Panc1 (cell line): ENCODE measurements around the gene ITGB4. TPM values are rescaled to one million over a fixed set of nuclear protein-coding genes. Genes with fewer than 3 reads are reported as not detected.

ENCODE experiments used
- ATAC-seq: fragments of 200-7000 bp; cut with Tn5 transposase; 2 replicates; pipeline ENCODE4 v1.9.1; 2020; ENCODE audit warnings: mild to moderate bottlenecking, moderate library complexity
- BruUV-seq: library from RNA; stranded (reverse); fragments of 400-500 nt; replicated peaks from 2 replicates; lab custom pipeline; 2021; lab: Mats Ljungman, UMichigan
- CTCF ChIA-PET: fragments of 300-600 bp; sonication (Branson Sonifier 250); formaldehyde crosslinking; loops from one replicate; lab custom pipeline; 2022; ENCODE audit warnings: antibody characterized with exemption; lab: Charles Lee
- POLR2A ChIA-PET: fragments of 300-600 bp; sonication (Branson Sonifier 250); formaldehyde crosslinking; loops from one replicate; lab custom pipeline; 2022; ENCODE audit warnings: antibody characterized with exemption; lab: Charles Lee
- DNase-seq: peaks from one replicate; pipeline ENCODE4 v3.0.0-alpha.2; 2010; ENCODE audit warnings: low read depth, low spot score
- H3K27ac ChIP-seq: 2 replicates; pipeline ENCODE4 v1.5.1; 2011; ENCODE audit warnings: mild to moderate bottlenecking, low read length, inconsistent platforms
- H3K27me3 ChIP-seq: fragments of 200-500 bp; sonication (Bioruptor generic); 2 replicates; pipeline ENCODE4 v1.6.0; 2014; ENCODE audit warnings: low read length, inconsistent platforms; ENCODE audit not compliant: control insufficient read depth, insufficient read depth
- H3K36me3 ChIP-seq: fragments of 200-500 bp; sonication (Bioruptor generic); 2 replicates; pipeline ENCODE4 v1.5.1; 2014; ENCODE audit warnings: inconsistent platforms, mild to moderate bottlenecking, low read length, moderate library complexity; ENCODE audit not compliant: control insufficient read depth, insufficient read depth
- H3K4me1 ChIP-seq: 2 replicates; pipeline ENCODE4 v1.5.1; 2011; ENCODE audit warnings: inconsistent platforms, mild to moderate bottlenecking, low read length, moderate library complexity; ENCODE audit not compliant: control insufficient read depth, insufficient read depth
- H3K4me3 ChIP-seq, 2 experiments: 2 replicates each; pipeline ENCODE4 v1.5.1; 2011 to 2012; ENCODE audit warnings: low read depth in 2 of 2, low read length in 2 of 2, mild to moderate bottlenecking in 2 of 2, inconsistent platforms in 1 of 2, moderate library complexity in 1 of 2
- H3K9me3 ChIP-seq: fragments of 200-500 bp; sonication (Bioruptor generic); 2 replicates; pipeline ENCODE4 v1.5.1; 2014; ENCODE audit warnings: low read depth, mild to moderate bottlenecking, inconsistent platforms, low read length, moderate library complexity; ENCODE audit not compliant: control insufficient read depth, insufficient read depth
- CTCF ChIP-seq: fragments of 450-650 bp; IDR thresholded peaks from 2 replicates; pipeline ENCODE4 v1.5.1; 2017; ENCODE audit warnings: mild to moderate bottlenecking
- POLR2AphosphoS5 ChIP-seq: IDR thresholded peaks from 2 replicates; pipeline ENCODE4 v1.6.1; 2012; ENCODE audit warnings: mild to moderate bottlenecking, low read depth, low read length, moderate library complexity
- SIN3A ChIP-seq: IDR thresholded peaks from 2 replicates; pipeline ENCODE4 v1.6.1; 2012; ENCODE audit warnings: low read depth, mild to moderate bottlenecking, low read length, moderate library complexity, borderline replicate concordance; ENCODE audit not compliant: insufficient read depth
- TCF7L2 ChIP-seq: IDR thresholded peaks from 2 replicates; pipeline ENCODE4 v1.6.1; 2011; ENCODE audit warnings: mild to moderate bottlenecking, low read depth, low read length, inconsistent platforms
- in situ Hi-C: cut with HindIII; loops from 2 replicates; pipeline ENCODE4 v1.10.0; 2016; ENCODE audit warnings: low sequenced_read_pairs, low pct_unique_long_range_greater_than_20kb
- intact Hi-C: fragments of 100-400 bp; cut with micrococcal nuclease; formaldehyde crosslinking; loops from one replicate; pipeline ENCODE4 v1.10.0; 2022; ENCODE audit not compliant: unreplicated experiment
- total RNA-seq: library from RNA; stranded (reverse); gene quantifications from one replicate; pipeline ENCODE4 v1.2.1, GENCODE V29; 2021; ENCODE audit not compliant: unreplicated experiment
- TF ChIP-seq, protein P1 (sequence below), 2 experiments: IDR thresholded peaks; 2 replicates each; pipeline ENCODE4 v1.6.1; 2011 to 2012; ENCODE audit warnings: low read depth in 2 of 2, control low read depth in 1 of 2, low read length in 1 of 2, mild to moderate bottlenecking in 1 of 2, moderate library complexity in 1 of 2; ENCODE audit not compliant: insufficient read depth in 1 of 2

ITGB4 gene
- total RNA-seq, 1 experiment from 2014 or later = 100 TPM

DNA sequence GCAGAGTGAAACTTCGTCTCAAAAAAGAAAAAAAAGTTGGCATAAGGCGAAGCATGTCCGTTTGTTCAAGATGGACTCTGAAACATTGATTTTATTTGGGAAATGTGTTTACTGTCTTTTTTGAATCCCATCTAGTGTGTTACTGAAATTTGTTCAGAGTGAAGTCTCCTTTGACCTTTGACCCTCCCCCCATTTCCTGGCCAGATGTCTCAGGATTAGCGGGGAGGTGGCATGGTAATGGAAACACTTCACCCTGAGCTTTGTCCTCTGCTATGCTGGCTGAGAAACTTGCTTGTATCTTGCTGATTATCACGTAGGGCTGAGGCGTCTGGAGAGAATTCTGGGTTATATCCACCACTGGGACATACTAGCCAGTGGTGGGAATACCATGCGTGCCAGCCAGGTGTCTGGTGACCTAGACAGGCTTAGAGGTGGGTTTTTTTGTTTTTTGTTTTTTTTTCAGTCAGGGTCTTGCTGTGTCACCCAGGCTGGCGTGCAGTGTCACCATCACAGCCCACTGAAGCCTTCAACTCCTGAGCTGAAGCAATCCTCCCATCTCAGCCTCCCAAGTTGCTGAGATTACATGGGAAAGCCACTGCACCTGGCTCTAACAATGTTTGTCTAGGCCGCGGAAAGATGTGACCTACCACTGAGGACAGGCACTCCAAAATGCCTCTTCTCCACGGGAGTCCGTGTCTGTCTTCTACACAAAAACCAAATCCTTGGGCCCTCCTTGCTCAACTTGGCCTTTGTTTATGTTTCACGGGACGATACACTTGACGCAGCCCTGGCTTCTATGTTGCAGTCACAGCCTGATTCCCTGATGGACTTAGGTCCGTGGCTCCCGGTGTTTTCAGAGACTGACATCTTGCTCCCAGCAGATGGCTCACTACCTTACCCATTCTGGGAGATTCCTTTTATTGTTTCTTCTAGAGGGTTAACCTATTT lies 50.3 kb downstream of the ITGB4 start:
- intact Hi-C loops = no loop called here
- Histone ChIP-seq H3K4me1 (peaks cover 5% of the 10 kb centered on the region), H3K36me3 (peaks cover 4% of the 10 kb centered on the region), H3K9me3 (no peaks in the 10 kb centered on the region), H3K27me3 (no peaks in the 10 kb centered on the region), H3K4me3 (no peak overlapping the region), H3K27ac (no peak overlapping the region)
- ATAC-seq (no peak), DNase-seq (no peak)
- ChIA-PET POLR2A (interaction anchor here (0.6 kb wide), 2 partner anchors 10 to 170 kb away, joined by 3 read pairs; no protein-coding TSS in a partner anchor), CTCF (interaction anchor here (0.6 kb wide), 2 partner anchors 87 to 135 kb away, joined by 3 to 6 read pairs; no protein-coding TSS in a partner anchor)
- TF ChIP-seq, protein P1, sequence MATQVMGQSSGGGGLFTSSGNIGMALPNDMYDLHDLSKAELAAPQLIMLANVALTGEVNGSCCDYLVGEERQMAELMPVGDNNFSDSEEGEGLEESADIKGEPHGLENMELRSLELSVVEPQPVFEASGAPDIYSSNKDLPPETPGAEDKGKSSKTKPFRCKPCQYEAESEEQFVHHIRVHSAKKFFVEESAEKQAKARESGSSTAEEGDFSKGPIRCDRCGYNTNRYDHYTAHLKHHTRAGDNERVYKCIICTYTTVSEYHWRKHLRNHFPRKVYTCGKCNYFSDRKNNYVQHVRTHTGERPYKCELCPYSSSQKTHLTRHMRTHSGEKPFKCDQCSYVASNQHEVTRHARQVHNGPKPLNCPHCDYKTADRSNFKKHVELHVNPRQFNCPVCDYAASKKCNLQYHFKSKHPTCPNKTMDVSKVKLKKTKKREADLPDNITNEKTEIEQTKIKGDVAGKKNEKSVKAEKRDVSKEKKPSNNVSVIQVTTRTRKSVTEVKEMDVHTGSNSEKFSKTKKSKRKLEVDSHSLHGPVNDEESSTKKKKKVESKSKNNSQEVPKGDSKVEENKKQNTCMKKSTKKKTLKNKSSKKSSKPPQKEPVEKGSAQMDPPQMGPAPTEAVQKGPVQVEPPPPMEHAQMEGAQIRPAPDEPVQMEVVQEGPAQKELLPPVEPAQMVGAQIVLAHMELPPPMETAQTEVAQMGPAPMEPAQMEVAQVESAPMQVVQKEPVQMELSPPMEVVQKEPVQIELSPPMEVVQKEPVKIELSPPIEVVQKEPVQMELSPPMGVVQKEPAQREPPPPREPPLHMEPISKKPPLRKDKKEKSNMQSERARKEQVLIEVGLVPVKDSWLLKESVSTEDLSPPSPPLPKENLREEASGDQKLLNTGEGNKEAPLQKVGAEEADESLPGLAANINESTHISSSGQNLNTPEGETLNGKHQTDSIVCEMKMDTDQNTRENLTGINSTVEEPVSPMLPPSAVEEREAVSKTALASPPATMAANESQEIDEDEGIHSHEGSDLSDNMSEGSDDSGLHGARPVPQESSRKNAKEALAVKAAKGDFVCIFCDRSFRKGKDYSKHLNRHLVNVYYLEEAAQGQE (IDR thresholded peaks at IDR 0.05; ENCODE audit: insufficient read depth in 1 of 2, low read depth in 2 of 2, low read length in 1 of 2) = no peak
- TF ChIP-seq CTCF (peak; percentile 50; the same call in 1 of the 2 replicates), POLR2AphosphoS5 (no peak)
- in situ Hi-C loops = no loop called here
- BruUV-seq = no TSS peak

- intact Hi-C loops = no loop called here
- in situ Hi-C loops = no loop called here
- no TSS peak for BruUV-seq
These were observed 52.0 kb downstream of the ITGB4 start for GRCh38 chr17:75773121-75773807.

More at GRCh38 chr17:75773121-75773807, 52.0 kb downstream of the ITGB4 start:
- no peaks in the 10 kb centered on the region for H3K9me3 ChIP-seq
- H3K36me3 ChIP-seq = peaks cover 19% of the 10 kb centered on the region
- H3K4me1 ChIP-seq = peaks cover 16% of the 10 kb centered on the region
- no peak overlapping the region for H3K4me3 ChIP-seq
- no peak for DNase-seq
- ChIA-PET POLR2A (interaction anchor here (0.5 to 0.7 kb wide), 4 partner anchors 17 to 603 kb away, joined by 3 to 4 read pairs (median 4); no protein-coding TSS in a partner anchor), CTCF (interaction anchor here (0.6 to 0.7 kb wide), 2 partner anchors 8 to 88 kb away, joined by 3 read pairs; partner anchors contain the start of gene GALK1)
- H3K27ac ChIP-seq = no peak overlapping the region
- TF ChIP-seq SIN3A (no peak), POLR2AphosphoS5 (no peak), TCF7L2 (no peak), CTCF (no peak)
- TF ChIP-seq, protein P1 (IDR thresholded peaks at IDR 0.05; ENCODE audit: insufficient read depth in 1 of 2, low read depth in 2 of 2, low read length in 1 of 2) = no peak
- peak; percentile 17; the same call in 1 of the 2 replicates for ATAC-seq
- no peaks in the 10 kb centered on the region for H3K27me3 ChIP-seq
